Esophagus squamous epithelium (tissue), 5 donors: ENCODE results near the gene ETS1. TPM values are rescaled to one million over a fixed set of nuclear protein-coding genes. Genes with fewer than 3 reads are reported as not detected.

Experiments
- DNase-seq: peaks from one replicate; lab custom pipeline; 2025; lab: John Stamatoyannopoulos, UW
- H3K27ac ChIP-seq, 4 donors: fragments of 200-600 bp; sonication (generic); one replicate each; pipeline ENCODE4 v1.5.1; 2016 to 2019; ENCODE audit warnings: mild to moderate bottlenecking in 1 of 4
- H3K27me3 ChIP-seq, 4 donors: fragments of 200-600 bp; sonication (generic); 1 replicate in 3 of 4; 2 replicates in 1 of 4; pipeline versions ENCODE4 v1.5.1 to v1.6.0; 2017 to 2021; ENCODE audit warnings: antibody characterized with exemption in 1 of 4
- H3K36me3 ChIP-seq, 3 donors: fragments of 200-600 bp; sonication (generic); one replicate each; pipeline ENCODE4 v1.5.1; 2016 to 2019
- H3K4me1 ChIP-seq, 3 donors: fragments of 200-600 bp; sonication (generic); one replicate each; pipeline ENCODE4 v1.5.1; 2017 to 2019
- H3K4me3 ChIP-seq, 4 donors: fragments of 200-600 bp; sonication (generic); 1 replicate in 3 of 4; 2 replicates in 1 of 4; pipeline ENCODE4 v1.5.1; 2016 to 2019; ENCODE audit warnings: mild to moderate bottlenecking in 2 of 4, moderate library complexity in 1 of 4
- H3K9me3 ChIP-seq, 3 donors: fragments of 200-600 bp; sonication (generic); one replicate each; pipeline ENCODE4 v1.5.1; 2016 to 2019
- POLR2A ChIP-seq, 4 donors: fragments of 450-650 bp; IDR thresholded peaks; one replicate each; pipeline ENCODE4 v1.6.1; 2017; ENCODE audit warnings: antibody characterized with exemption in 4 of 4, mild to moderate bottlenecking in 4 of 4, moderate library complexity in 3 of 4
- WGBS, 2 donors: methylation state at CpG; one replicate each; pipeline ENCODE4 v1.1.5; 2018; 5-methylcytosine and 5-hydroxymethylcytosine counted together
- intact Hi-C: fragments of 100-400 bp; cut with DNase I; formaldehyde crosslinking; loops from one replicate; pipeline ENCODE4 v1.15.0; 2022
- total RNA-seq, 4 donors: library from RNA; depleted of rRNA; stranded (reverse); fragments of >200 nt; gene quantifications; one replicate each; pipeline ENCODE4 v1.1.0, GENCODE V29; 2016
- TF ChIP-seq, protein P1 (sequence below), 6 experiments: fragments of 450-650 bp in 4 of 6; fragments of 200-600 bp in 2 of 6; sonication (generic) in 2 of 6; IDR thresholded peaks; one replicate each; pipeline ENCODE4 v1.5.1; 2016 to 2019; ENCODE audit warnings: antibody characterized with exemption in 6 of 6, mild to moderate bottlenecking in 4 of 6, moderate library complexity in 4 of 6
- donor health status: DM: yes; HTN: yes; CAD: no.

Gene ETS1
- total RNA-seq, 4 donors from 2014 or later = 3.4 to 37.0 (median 16.4) TPM

GRCh38 chr11:128488471-128488870, 98.9 kb downstream of the ETS1 start:
- WGBS, 2 donors = 85 to 89% methylated on average over 5 of the region's 5 CpGs
- H3K36me3 ChIP-seq = peaks cover 0 to 60% (median 0%) of the 10 kb centered on the region in 3 donors
- intact Hi-C loops = no loop called here
- peak overlapping the region in 1 of 4 donors; percentile 23 for H3K27ac ChIP-seq
- no peak overlapping the region for H3K4me3 ChIP-seq
- no peak for DNase-seq
- no peaks in the 10 kb centered on the region for H3K9me3 ChIP-seq
- H3K4me1 ChIP-seq = peaks cover 0 to 50% (median 28%) of the 10 kb centered on the region in 3 donors
- TF ChIP-seq, protein P1, sequence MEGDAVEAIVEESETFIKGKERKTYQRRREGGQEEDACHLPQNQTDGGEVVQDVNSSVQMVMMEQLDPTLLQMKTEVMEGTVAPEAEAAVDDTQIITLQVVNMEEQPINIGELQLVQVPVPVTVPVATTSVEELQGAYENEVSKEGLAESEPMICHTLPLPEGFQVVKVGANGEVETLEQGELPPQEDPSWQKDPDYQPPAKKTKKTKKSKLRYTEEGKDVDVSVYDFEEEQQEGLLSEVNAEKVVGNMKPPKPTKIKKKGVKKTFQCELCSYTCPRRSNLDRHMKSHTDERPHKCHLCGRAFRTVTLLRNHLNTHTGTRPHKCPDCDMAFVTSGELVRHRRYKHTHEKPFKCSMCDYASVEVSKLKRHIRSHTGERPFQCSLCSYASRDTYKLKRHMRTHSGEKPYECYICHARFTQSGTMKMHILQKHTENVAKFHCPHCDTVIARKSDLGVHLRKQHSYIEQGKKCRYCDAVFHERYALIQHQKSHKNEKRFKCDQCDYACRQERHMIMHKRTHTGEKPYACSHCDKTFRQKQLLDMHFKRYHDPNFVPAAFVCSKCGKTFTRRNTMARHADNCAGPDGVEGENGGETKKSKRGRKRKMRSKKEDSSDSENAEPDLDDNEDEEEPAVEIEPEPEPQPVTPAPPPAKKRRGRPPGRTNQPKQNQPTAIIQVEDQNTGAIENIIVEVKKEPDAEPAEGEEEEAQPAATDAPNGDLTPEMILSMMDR (IDR thresholded peaks at IDR 0.05) = no peak
- TF ChIP-seq POLR2A (IDR thresholded peaks at IDR 0.05) = no peak
- no peaks in the 10 kb centered on the region for H3K27me3 ChIP-seq

DNA sequence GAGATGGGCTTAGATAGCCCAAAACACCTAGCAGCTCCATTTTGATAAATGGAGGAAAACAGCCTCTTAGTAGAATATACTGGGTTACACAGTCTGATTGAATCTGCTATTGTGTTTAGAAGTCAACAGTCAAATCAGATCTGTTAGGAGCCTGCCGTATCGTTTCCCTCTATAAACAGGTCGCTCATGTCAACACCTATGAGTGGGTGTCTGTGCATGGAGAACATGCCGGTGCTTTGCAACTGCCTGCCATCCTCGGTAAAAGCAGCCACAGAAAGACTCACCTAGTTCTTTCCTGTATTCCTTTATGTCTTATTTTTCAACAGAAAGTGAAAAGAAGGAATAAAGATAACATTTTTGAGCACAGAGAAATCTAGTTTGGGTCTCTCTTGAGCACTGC, 99.4 kb downstream of the ETS1 start:
- Histone ChIP-seq H3K4me1 (peaks cover 0 to 50% (median 28%) of the 10 kb centered on the region in 3 donors), H3K27me3 (no peaks in the 10 kb centered on the region), H3K36me3 (peaks cover 0 to 61% (median 0%) of the 10 kb centered on the region in 3 donors), H3K4me3 (no peak overlapping the region), H3K9me3 (no peaks in the 10 kb centered on the region), H3K27ac (peak overlapping the region in 1 of 4 donors; percentile 23)
- intact Hi-C loops = no loop called here
- DNase-seq = no peak
- TF ChIP-seq POLR2A (IDR thresholded peaks at IDR 0.05) = no peak
- TF ChIP-seq, protein P1 (IDR thresholded peaks at IDR 0.05) = no peak
- WGBS, 2 donors = 58 to 70% methylated on average over 5 of the region's 5 CpGs

- intact Hi-C loops = no loop called here
- H3K27me3 ChIP-seq = no peaks in the 10 kb centered on the region
- peak overlapping the region in 3 of 4 donors; percentile 43 to 79 (median 66) for H3K27ac ChIP-seq
- no peak for DNase-seq
- peaks cover 0 to 61% (median 30%) of the 10 kb centered on the region in 3 donors for H3K4me1 ChIP-seq
- H3K36me3 ChIP-seq = peaks cover 0 to 63% (median 7%) of the 10 kb centered on the region in 3 donors
- no peaks in the 10 kb centered on the region for H3K9me3 ChIP-seq
- no peak overlapping the region for H3K4me3 ChIP-seq
- TF ChIP-seq POLR2A (IDR thresholded peaks at IDR 0.05) = no peak
- TF ChIP-seq, protein P1 (IDR thresholded peaks at IDR 0.05) = peak in 1 of 6 experiments; percentile 11
- 67 to 75% methylated on average over 3 to 4 of the region's 4 CpGs for WGBS, 2 donors
Measured at GRCh38 chr11:128484172-128484571, 103.2 kb downstream of the ETS1 start.

- H3K9me3 ChIP-seq = no peaks in the 10 kb centered on the region
- no peak for DNase-seq
- H3K4me1 ChIP-seq = peaks cover 0 to 61% (median 26%) of the 10 kb centered on the region in 3 donors
- H3K27ac ChIP-seq = peak overlapping the region in 3 of 4 donors; percentile 66 to 83 (median 79)
- H3K4me3 ChIP-seq = peak overlapping the region in 1 of 4 donors; percentile 12
- peaks cover 0 to 62% (median 7%) of the 10 kb centered on the region in 3 donors for H3K36me3 ChIP-seq
- intact Hi-C loops = no loop called here
- H3K27me3 ChIP-seq = no peaks in the 10 kb centered on the region
- TF ChIP-seq POLR2A (IDR thresholded peaks at IDR 0.05) = no peak
- TF ChIP-seq, protein P1 (IDR thresholded peaks at IDR 0.05) = no peak
- 42 to 51% methylated on average over 7 of the region's 7 CpGs for WGBS, 2 donors
Measured at GRCh38 chr11:128483211-128483788, 104.1 kb downstream of the ETS1 start.

DNA sequence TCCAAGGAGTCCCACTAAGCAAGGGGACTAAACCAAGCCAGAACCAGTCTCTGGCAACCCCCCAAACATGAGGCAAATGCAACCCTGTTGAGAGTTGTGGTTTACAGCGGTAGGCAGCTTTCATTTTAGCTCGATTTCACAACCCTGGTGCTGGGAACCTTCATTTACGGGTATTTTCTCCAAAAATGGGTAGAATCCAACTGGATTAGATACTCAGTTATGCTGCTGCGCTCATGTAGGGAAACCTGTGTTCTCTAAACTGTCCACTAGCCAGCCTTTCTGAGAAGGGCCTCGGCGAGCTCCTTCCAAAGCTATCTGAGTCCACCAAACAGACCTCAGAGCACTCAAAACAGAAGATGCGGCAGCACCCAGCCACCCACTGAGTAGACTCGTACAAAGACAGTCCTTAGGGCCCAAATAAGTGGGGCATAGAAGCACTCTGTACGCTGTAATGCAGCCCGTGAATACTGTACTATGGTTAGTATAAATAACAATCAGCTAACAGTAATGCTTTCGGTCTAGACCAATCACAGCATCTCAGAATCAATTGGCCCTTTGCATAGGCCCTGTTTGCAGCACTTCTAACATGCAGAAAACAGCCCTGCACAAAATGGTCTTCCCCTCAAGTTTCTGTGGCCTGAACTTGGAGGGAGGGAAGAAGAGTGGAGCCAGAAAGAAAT, 104.7 kb downstream of the ETS1 start:
- Histone ChIP-seq H3K36me3 (peaks cover 0 to 60% (median 7%) of the 10 kb centered on the region in 3 donors), H3K9me3 (no peaks in the 10 kb centered on the region), H3K27ac (peak overlapping the region; percentile 36 to 83 (median 72)), H3K4me1 (peaks cover 0 to 63% (median 24%) of the 10 kb centered on the region in 3 donors), H3K27me3 (no peaks in the 10 kb centered on the region), H3K4me3 (peak overlapping the region in 2 of 4 donors; percentile 12 to 36)
- WGBS, 2 donors = 62 to 78% methylated on average over 7 to 10 of the region's 11 CpGs
- TF ChIP-seq, protein P1 (IDR thresholded peaks at IDR 0.05) = no peak
- TF ChIP-seq POLR2A (IDR thresholded peaks at IDR 0.05) = peak in 1 of 4 donors; percentile 32
- intact Hi-C loops = no loop called here
- DNase-seq = no peak
